ENCODE measurements around the gene WIPF3. TPM values are rescaled to one million over a fixed set of nuclear protein-coding genes. Genes with fewer than 3 reads are reported as not detected.

Gene WIPF3
- total and polyA plus RNA-seq, 7 experiments from 2014 or later: 0.08 TPM; not detected in 6

- H3K27me3 Mint-ChIP-seq: peaks cover 4 to 14% (median 6%) of the 10 kb centered on the region in 5 donors
- no peaks in the 10 kb centered on the region for H3K36me3 ChIP-seq (ENCODE audit: control insufficient read depth in 2 of 3, insufficient read depth in 3 of 3, low read length in 3 of 3)
- no peaks in the 10 kb centered on the region for H3K27me3 ChIP-seq (ENCODE audit: control insufficient read depth in 2 of 2, insufficient read depth in 2 of 2, low read length in 2 of 2)
- no peaks in the 10 kb centered on the region for H3K4me1 ChIP-seq (ENCODE audit: control insufficient read depth in 2 of 2, insufficient read depth in 2 of 2, low read length in 2 of 2)
- peaks cover 0 to 1% (median 0%) of the 10 kb centered on the region in 11 donors for H3K9me3 Mint-ChIP-seq
- H3K4me3 Mint-ChIP-seq: no peak overlapping the region
- ATAC-seq: no peak
- no peaks in the 10 kb centered on the region for H3K36me3 Mint-ChIP-seq
- H3K9me3 ChIP-seq (ENCODE audit: control insufficient read depth in 2 of 3, low read length in 3 of 3): no peaks in the 10 kb centered on the region
- POLR2A ChIA-PET: no interaction called here
- DNase-seq: no peak
- CTCF ChIA-PET: no interaction called here
- intact Hi-C loops (cut with micrococcal nuclease): no loop called here
- no peaks in the 10 kb centered on the region for H3K4me1 Mint-ChIP-seq
- H3K4me3 ChIP-seq (ENCODE audit: low read length): no peak overlapping the region
- no peak overlapping the region for H3K27ac ChIP-seq (ENCODE audit: low read depth, low read length)
- no peak overlapping the region for H3K27ac Mint-ChIP-seq
These were observed 37.4 kb downstream of the WIPF3 start for GRCh38 chr7:29843726-29844125.

DNA sequence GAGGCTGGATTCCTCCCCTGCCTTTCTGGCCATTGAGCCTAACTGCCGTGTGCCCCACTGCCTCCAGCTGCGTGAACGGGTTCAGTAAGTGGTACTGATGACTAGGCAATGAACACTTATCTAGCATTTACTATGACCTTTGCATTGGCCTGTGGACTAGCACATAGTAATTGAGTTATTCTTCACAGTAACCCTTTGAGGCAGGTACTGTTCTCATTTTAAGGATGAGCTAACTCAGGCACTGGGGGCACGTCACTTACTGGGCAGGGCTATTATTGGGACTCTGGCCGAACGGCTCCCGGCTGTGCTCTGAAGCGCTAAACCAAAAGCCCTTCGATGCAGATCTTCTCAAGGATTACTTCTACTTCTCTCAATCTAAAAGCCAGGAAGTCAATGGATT, 38.3 kb downstream of the WIPF3 start:
- Mint-ChIP-seq H3K36me3 (no peaks in the 10 kb centered on the region), H3K27ac (no peak overlapping the region), H3K4me1 (no peaks in the 10 kb centered on the region), H3K9me3 (peaks cover 0 to 1% (median 0%) of the 10 kb centered on the region in 11 donors), H3K4me3 (no peak overlapping the region), H3K27me3 (peaks cover 4 to 14% (median 6%) of the 10 kb centered on the region in 5 donors)
- DNase-seq (no peak), ATAC-seq (no peak)
- Histone ChIP-seq H3K27ac (ENCODE audit: low read depth, low read length) (no peak overlapping the region), H3K9me3 (ENCODE audit: control insufficient read depth in 2 of 3, low read length in 3 of 3) (no peaks in the 10 kb centered on the region), H3K4me1 (ENCODE audit: control insufficient read depth in 2 of 2, insufficient read depth in 2 of 2, low read length in 2 of 2) (no peaks in the 10 kb centered on the region), H3K27me3 (ENCODE audit: control insufficient read depth in 2 of 2, insufficient read depth in 2 of 2, low read length in 2 of 2) (no peaks in the 10 kb centered on the region), H3K36me3 (ENCODE audit: control insufficient read depth in 2 of 3, insufficient read depth in 3 of 3, low read length in 3 of 3) (no peaks in the 10 kb centered on the region), H3K4me3 (ENCODE audit: low read length) (no peak overlapping the region)
- intact Hi-C loops (cut with micrococcal nuclease): no loop called here
- POLR2A ChIA-PET: no interaction called here
- CTCF ChIA-PET: no interaction called here

DNA sequence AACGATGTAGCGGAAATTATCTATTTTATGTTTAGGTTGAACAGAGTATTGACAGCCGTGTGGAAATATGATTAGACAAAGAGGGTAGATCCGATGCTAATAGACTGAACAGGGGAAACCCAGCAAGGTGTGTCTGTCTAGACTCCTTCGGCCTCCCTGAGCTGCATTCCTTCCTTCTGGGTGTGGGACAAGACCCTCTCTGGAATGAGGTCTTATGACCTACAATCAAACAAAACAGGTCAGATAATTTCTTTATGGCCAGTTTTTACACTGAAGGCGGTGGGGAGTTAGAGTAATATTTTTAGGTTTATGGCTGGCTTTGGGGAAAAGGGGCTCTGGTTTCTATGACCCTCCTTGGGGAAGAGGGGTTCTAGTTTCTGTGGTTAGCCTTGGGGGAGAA, 41.2 kb downstream of the WIPF3 start:
- Mint-ChIP-seq H3K4me3 (no peak overlapping the region), H3K27ac (no peak overlapping the region), H3K4me1 (no peaks in the 10 kb centered on the region), H3K9me3 (peaks cover 0 to 1% (median 0%) of the 10 kb centered on the region in 11 donors), H3K27me3 (peaks cover 0 to 14% (median 6%) of the 10 kb centered on the region in 5 donors), H3K36me3 (no peaks in the 10 kb centered on the region)
- Histone ChIP-seq H3K27me3 (ENCODE audit: control insufficient read depth in 2 of 2, insufficient read depth in 2 of 2, low read length in 2 of 2) (no peaks in the 10 kb centered on the region), H3K4me3 (ENCODE audit: low read length) (no peak overlapping the region), H3K36me3 (ENCODE audit: control insufficient read depth in 2 of 3, insufficient read depth in 3 of 3, low read length in 3 of 3) (no peaks in the 10 kb centered on the region), H3K9me3 (ENCODE audit: control insufficient read depth in 2 of 3, low read length in 3 of 3) (no peaks in the 10 kb centered on the region), H3K4me1 (ENCODE audit: control insufficient read depth in 2 of 2, insufficient read depth in 2 of 2, low read length in 2 of 2) (no peaks in the 10 kb centered on the region), H3K27ac (ENCODE audit: low read depth, low read length) (no peak overlapping the region)
- ChIA-PET POLR2A (no interaction called here), CTCF (no interaction called here)
- intact Hi-C loops (cut with micrococcal nuclease): no loop called here
- no peak for ATAC-seq
- no peak for DNase-seq

- Histone ChIP-seq H3K9me3 (ENCODE audit: control insufficient read depth in 2 of 3, low read length in 3 of 3) (no peaks in the 10 kb centered on the region), H3K27me3 (ENCODE audit: control insufficient read depth in 2 of 2, insufficient read depth in 2 of 2, low read length in 2 of 2) (no peaks in the 10 kb centered on the region), H3K36me3 (ENCODE audit: control insufficient read depth in 2 of 3, insufficient read depth in 3 of 3, low read length in 3 of 3) (no peaks in the 10 kb centered on the region), H3K27ac (ENCODE audit: low read depth, low read length) (no peak overlapping the region), H3K4me3 (ENCODE audit: low read length) (no peak overlapping the region), H3K4me1 (ENCODE audit: control insufficient read depth in 2 of 2, insufficient read depth in 2 of 2, low read length in 2 of 2) (no peaks in the 10 kb centered on the region)
- H3K27me3 Mint-ChIP-seq: peaks cover 0 to 14% (median 7%) of the 10 kb centered on the region in 5 donors
- CTCF ChIA-PET: no interaction called here
- no peak for DNase-seq
- POLR2A ChIA-PET: no interaction called here
- no peak overlapping the region for H3K27ac Mint-ChIP-seq
- intact Hi-C loops (cut with micrococcal nuclease): no loop called here
- no peak for ATAC-seq
- peaks cover 0 to 1% (median 0%) of the 10 kb centered on the region in 11 donors for H3K9me3 Mint-ChIP-seq
- no peak overlapping the region for H3K4me3 Mint-ChIP-seq
- H3K36me3 Mint-ChIP-seq: no peaks in the 10 kb centered on the region
- H3K4me1 Mint-ChIP-seq: no peaks in the 10 kb centered on the region
These were observed 41.6 kb downstream of the WIPF3 start for GRCh38 chr7:29847916-29848315.

DNA sequence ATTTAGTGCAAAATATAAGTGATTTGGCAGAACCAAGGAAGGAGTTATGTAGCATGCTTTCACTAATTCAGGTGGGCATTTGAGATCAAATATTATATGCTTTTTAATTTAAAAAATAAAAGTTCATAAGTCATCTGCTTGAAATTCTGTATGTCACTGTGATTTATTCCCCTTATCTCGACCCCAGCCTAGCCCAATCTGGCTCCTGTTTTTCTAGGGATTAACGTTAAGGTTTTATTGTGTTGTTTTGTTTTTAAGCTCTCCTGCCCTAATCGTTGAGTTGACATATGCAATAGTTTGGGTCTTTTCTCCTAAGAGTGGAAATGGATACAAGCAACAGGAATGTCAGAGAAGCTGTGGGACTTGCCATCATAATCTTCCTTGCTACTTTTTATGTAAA, 42.6 kb downstream of the WIPF3 start:
- H3K9me3 ChIP-seq (ENCODE audit: control insufficient read depth in 2 of 3, low read length in 3 of 3): no peaks in the 10 kb centered on the region
- H3K27ac Mint-ChIP-seq: no peak overlapping the region
- H3K27me3 Mint-ChIP-seq: peaks cover 0 to 14% (median 8%) of the 10 kb centered on the region in 5 donors
- no peak for ATAC-seq
- H3K4me3 ChIP-seq (ENCODE audit: low read length): no peak overlapping the region
- no peak overlapping the region for H3K4me3 Mint-ChIP-seq
- ChIA-PET CTCF (no interaction called here), POLR2A (no interaction called here)
- peaks cover 0 to 1% (median 0%) of the 10 kb centered on the region in 11 donors for H3K9me3 Mint-ChIP-seq
- H3K4me1 Mint-ChIP-seq: no peaks in the 10 kb centered on the region
- no peak for DNase-seq
- intact Hi-C loops (cut with micrococcal nuclease): no loop called here
- H3K4me1 ChIP-seq (ENCODE audit: control insufficient read depth in 2 of 2, insufficient read depth in 2 of 2, low read length in 2 of 2): no peaks in the 10 kb centered on the region
- H3K27ac ChIP-seq (ENCODE audit: low read depth, low read length): no peak overlapping the region
- H3K36me3 ChIP-seq (ENCODE audit: control insufficient read depth in 2 of 3, insufficient read depth in 3 of 3, low read length in 3 of 3): no peaks in the 10 kb centered on the region
- no peaks in the 10 kb centered on the region for H3K36me3 Mint-ChIP-seq
- H3K27me3 ChIP-seq (ENCODE audit: control insufficient read depth in 2 of 2, insufficient read depth in 2 of 2, low read length in 2 of 2): no peaks in the 10 kb centered on the region

DNA sequence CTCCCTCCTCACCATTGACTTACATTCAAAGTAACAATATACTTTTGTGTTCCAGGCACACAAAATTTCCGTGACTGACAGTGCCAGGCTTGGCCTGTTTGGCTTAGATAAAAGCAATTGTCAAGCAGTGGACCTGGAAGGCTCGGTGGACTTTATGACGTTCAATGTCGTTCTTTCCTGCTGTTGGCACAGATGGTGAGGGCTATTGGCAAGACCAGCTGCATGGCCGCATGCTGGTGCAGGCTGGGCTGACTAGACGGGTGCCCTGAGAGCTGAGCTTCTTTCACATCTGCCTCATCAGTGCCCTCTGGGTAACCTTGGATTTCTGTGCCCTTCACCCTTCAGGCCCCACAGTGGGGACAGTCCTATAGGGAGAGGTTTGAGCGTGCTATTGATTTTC, 45.2 kb downstream of the WIPF3 start:
- no peak overlapping the region for H3K4me3 Mint-ChIP-seq
- H3K9me3 ChIP-seq (ENCODE audit: control insufficient read depth in 2 of 3, low read length in 3 of 3): no peaks in the 10 kb centered on the region
- H3K27ac Mint-ChIP-seq: no peak overlapping the region
- H3K4me1 ChIP-seq (ENCODE audit: control insufficient read depth in 2 of 2, insufficient read depth in 2 of 2, low read length in 2 of 2): no peaks in the 10 kb centered on the region
- H3K27me3 ChIP-seq (ENCODE audit: control insufficient read depth in 2 of 2, insufficient read depth in 2 of 2, low read length in 2 of 2): no peaks in the 10 kb centered on the region
- ATAC-seq (no peak), DNase-seq (no peak)
- peaks cover 0 to 1% (median 0%) of the 10 kb centered on the region in 11 donors for H3K9me3 Mint-ChIP-seq
- peaks cover 0 to 15% (median 9%) of the 10 kb centered on the region in 5 donors for H3K27me3 Mint-ChIP-seq
- ChIA-PET POLR2A (no interaction called here), CTCF (no interaction called here)
- H3K36me3 Mint-ChIP-seq: no peaks in the 10 kb centered on the region
- intact Hi-C loops (cut with micrococcal nuclease): no loop called here
- H3K4me1 Mint-ChIP-seq: no peaks in the 10 kb centered on the region
- H3K27ac ChIP-seq (ENCODE audit: low read depth, low read length): no peak overlapping the region
- H3K4me3 ChIP-seq (ENCODE audit: low read length): no peak overlapping the region
- no peaks in the 10 kb centered on the region for H3K36me3 ChIP-seq (ENCODE audit: control insufficient read depth in 2 of 3, insufficient read depth in 3 of 3, low read length in 3 of 3)

DNA sequence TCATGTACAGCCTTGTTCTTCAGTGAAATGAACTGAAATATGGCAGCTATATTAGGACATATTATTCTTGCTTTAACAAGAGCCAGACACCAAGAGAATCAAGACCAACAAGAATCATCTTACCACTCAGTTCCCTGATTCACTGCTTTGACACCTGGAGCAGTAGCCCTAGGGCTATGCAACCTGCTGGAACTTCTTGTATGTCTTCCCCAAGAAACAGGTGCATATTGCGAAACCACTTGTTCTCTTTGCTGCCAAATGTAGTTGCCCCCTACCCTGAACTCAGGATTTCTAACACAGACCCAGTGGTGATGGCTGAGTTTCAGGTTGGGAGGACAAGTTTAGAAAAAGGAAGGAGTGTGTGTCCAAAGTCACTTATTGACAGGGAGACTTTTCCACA, 46.1 kb downstream of the WIPF3 start:
- peaks cover 0 to 14% (median 10%) of the 10 kb centered on the region in 5 donors for H3K27me3 Mint-ChIP-seq
- no peak overlapping the region for H3K4me3 ChIP-seq (ENCODE audit: low read length)
- DNase-seq: no peak
- no peaks in the 10 kb centered on the region for H3K36me3 Mint-ChIP-seq
- H3K9me3 Mint-ChIP-seq: peaks cover 0 to 1% (median 0%) of the 10 kb centered on the region in 11 donors
- no peaks in the 10 kb centered on the region for H3K4me1 ChIP-seq (ENCODE audit: control insufficient read depth in 2 of 2, insufficient read depth in 2 of 2, low read length in 2 of 2)
- ATAC-seq: no peak
- no peaks in the 10 kb centered on the region for H3K4me1 Mint-ChIP-seq
- no peak overlapping the region for H3K4me3 Mint-ChIP-seq
- H3K36me3 ChIP-seq (ENCODE audit: control insufficient read depth in 2 of 3, insufficient read depth in 3 of 3, low read length in 3 of 3): no peaks in the 10 kb centered on the region
- H3K27ac Mint-ChIP-seq: no peak overlapping the region
- ChIA-PET CTCF (no interaction called here), POLR2A (no interaction called here)
- H3K27ac ChIP-seq (ENCODE audit: low read depth, low read length): no peak overlapping the region
- intact Hi-C loops (cut with micrococcal nuclease): no loop called here
- H3K9me3 ChIP-seq (ENCODE audit: control insufficient read depth in 2 of 3, low read length in 3 of 3): no peaks in the 10 kb centered on the region
- no peaks in the 10 kb centered on the region for H3K27me3 ChIP-seq (ENCODE audit: control insufficient read depth in 2 of 2, insufficient read depth in 2 of 2, low read length in 2 of 2)

Data from naive thymus-derived CD4-positive, alpha-beta T cell (primary cell).